ENCODE results near the gene CCSER1.
"Not testable (repeated sequence)": the region's sequence is repeated elsewhere in the genome, so short reads cannot be mapped to it uniquely, and the experiment has no call there.

Gene CCSER1

GRCh38 chr4:91369116-91369515 is 1241.9 kb downstream of the CCSER1 start:
- in situ Hi-C loops (cut with HindIII; ENCODE audit: low sequenced_read_pairs), result no loop called here
- H3K4me3 ChIP-seq (ENCODE audit: low read depth, low read length), result no peak overlapping the region
- TF ChIP-seq, protein P1, sequence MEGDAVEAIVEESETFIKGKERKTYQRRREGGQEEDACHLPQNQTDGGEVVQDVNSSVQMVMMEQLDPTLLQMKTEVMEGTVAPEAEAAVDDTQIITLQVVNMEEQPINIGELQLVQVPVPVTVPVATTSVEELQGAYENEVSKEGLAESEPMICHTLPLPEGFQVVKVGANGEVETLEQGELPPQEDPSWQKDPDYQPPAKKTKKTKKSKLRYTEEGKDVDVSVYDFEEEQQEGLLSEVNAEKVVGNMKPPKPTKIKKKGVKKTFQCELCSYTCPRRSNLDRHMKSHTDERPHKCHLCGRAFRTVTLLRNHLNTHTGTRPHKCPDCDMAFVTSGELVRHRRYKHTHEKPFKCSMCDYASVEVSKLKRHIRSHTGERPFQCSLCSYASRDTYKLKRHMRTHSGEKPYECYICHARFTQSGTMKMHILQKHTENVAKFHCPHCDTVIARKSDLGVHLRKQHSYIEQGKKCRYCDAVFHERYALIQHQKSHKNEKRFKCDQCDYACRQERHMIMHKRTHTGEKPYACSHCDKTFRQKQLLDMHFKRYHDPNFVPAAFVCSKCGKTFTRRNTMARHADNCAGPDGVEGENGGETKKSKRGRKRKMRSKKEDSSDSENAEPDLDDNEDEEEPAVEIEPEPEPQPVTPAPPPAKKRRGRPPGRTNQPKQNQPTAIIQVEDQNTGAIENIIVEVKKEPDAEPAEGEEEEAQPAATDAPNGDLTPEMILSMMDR (IDR thresholded peaks at IDR 0.05; ENCODE audit: low read depth, low read length, missing control alignments), result no peak

GRCh38 chr4:91373546-91373945 is 1246.4 kb downstream of the CCSER1 start:
- no peak overlapping the region for H3K4me3 ChIP-seq (ENCODE audit: low read depth, low read length)
- no peak for DNase-seq (ENCODE audit: low read depth)
- TF ChIP-seq, protein P1 (IDR thresholded peaks at IDR 0.05; ENCODE audit: low read depth, low read length, missing control alignments), result no peak
- in situ Hi-C loops (cut with HindIII; ENCODE audit: low sequenced_read_pairs), result no loop called here

More at GRCh38 chr4:91369116-91369515, 1241.9 kb downstream of the CCSER1 start:
- DNase-seq (ENCODE audit: low read depth), result no peak

- in situ Hi-C loops (cut with HindIII; ENCODE audit: low sequenced_read_pairs), result not testable (repeated sequence)
These were observed 1278.2 kb downstream of the CCSER1 start for GRCh38 chr4:91405431-91405830.

DNA sequence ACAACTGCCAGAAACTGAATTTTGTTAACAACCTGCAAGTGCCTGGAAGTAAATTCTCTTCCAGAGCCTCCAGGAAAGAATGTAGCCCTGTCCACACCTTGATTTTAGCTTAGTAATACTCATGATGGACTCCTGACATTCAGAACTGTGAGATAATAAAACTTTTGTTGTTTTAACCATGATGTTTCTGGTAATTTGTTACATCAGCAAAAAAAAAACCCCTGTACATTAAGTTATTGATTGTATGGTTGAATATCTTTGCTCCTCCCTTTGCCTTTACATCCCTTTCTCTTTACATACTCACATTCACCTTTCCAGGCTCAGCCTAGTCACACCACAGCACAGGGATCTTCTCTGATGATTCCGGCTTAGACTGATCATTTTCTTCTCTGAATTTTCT is 1294.8 kb downstream of the CCSER1 start:
- no peak overlapping the region for H3K4me3 ChIP-seq (ENCODE audit: low read depth, low read length)
- DNase-seq (ENCODE audit: low read depth), result no peak
- TF ChIP-seq, protein P1 (IDR thresholded peaks at IDR 0.05; ENCODE audit: low read depth, low read length, missing control alignments), result no peak
- in situ Hi-C loops (cut with HindIII; ENCODE audit: low sequenced_read_pairs), result no loop called here

More at GRCh38 chr4:91405431-91405830, 1278.2 kb downstream of the CCSER1 start:
- not testable (repeated sequence) for DNase-seq (ENCODE audit: low read depth); H3K4me3 ChIP-seq (ENCODE audit: low read depth, low read length)

DNA sequence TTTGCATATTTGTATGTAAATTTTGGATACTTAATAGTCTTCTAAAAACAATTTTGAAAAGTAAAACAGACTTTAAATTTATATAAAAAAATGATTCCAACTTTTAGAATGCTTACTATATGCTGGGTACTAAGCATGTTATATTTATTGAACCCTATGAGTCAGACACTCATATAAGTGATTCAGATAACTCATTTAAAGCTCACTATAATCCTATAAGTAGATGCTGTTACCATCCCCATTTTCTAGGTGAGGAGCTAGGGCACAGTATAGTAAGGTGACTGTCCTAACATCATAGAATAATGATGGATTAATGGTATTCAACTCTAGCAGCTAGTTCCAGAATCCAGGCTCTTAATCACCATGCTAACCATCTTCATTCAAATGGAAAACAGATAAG is 1299.5 kb downstream of the CCSER1 start:
- DNase-seq (ENCODE audit: low read depth), result no peak
- no peak overlapping the region for H3K4me3 ChIP-seq (ENCODE audit: low read depth, low read length)
- TF ChIP-seq, protein P1 (IDR thresholded peaks at IDR 0.05; ENCODE audit: low read depth, low read length, missing control alignments), result no peak
- in situ Hi-C loops (cut with HindIII; ENCODE audit: low sequenced_read_pairs), result no loop called here

DNA sequence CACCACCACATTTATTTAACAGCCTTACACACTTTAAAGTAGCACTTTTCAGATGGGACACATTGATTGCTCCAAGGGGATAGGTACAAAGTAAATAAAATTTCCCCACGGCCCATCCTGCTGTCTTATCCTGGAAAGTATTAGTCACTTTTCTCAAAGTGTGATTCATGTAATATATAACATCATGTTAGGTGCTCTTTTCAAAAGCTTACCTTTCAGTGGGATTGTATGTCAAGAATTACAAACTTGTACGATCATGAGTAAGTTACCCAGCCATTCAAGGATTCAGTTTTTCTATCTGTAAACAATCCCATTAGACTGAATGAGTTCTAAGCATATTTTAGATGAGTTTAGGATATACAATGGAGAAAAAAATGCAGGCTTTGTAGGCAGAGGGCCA is 1300.0 kb downstream of the CCSER1 start:
- H3K4me3 ChIP-seq (ENCODE audit: low read depth, low read length), result no peak overlapping the region
- TF ChIP-seq, protein P1 (IDR thresholded peaks at IDR 0.05; ENCODE audit: low read depth, low read length, missing control alignments), result no peak
- DNase-seq (ENCODE audit: low read depth), result no peak
- in situ Hi-C loops (cut with HindIII; ENCODE audit: low sequenced_read_pairs), result no loop called here

DNA sequence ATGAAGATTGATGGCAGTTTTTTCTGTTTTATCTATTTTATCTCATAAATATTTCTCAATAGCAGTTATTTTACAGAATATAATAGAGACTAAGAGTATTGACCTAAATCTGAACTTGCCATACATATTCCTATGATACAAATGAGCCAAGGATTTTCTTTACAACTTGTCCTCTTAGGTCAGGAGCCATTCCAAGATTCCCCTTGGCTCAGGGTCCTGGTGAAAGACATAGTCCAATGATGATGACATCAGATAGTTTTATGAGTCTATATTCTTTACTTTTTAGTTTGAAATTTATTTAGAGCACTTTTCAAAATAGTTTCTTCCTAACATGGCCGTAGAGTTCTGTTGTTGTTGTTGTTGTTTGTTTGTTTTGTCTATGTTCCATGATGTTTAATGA is 1307.4 kb downstream of the CCSER1 start:
- in situ Hi-C loops (cut with HindIII; ENCODE audit: low sequenced_read_pairs), result no loop called here
- DNase-seq (ENCODE audit: low read depth), result no peak
- no peak overlapping the region for H3K4me3 ChIP-seq (ENCODE audit: low read depth, low read length)
- TF ChIP-seq, protein P1 (IDR thresholded peaks at IDR 0.05; ENCODE audit: low read depth, low read length, missing control alignments), result no peak
